HEK293 (cell line): Measurements from ENCODE around the gene MPZL3.

Experiments
- CTCF ChIA-PET: fragments of 350-600 bp; formaldehyde crosslinking; extraction: SDS; loops from one replicate; lab custom pipeline; 2021; ENCODE audit warnings: antibody characterized with exemption; lab: Yijun Ruan, JAX
- POLR2A ChIA-PET: fragments of 300-600 bp; formaldehyde crosslinking; extraction: SDS; loops from one replicate; lab custom pipeline; 2020; ENCODE audit warnings: antibody characterized with exemption, inconsistent platforms; lab: Yijun Ruan, JAX
- H3K27ac ChIP-seq: fragments of 200-500 bp; sonication (Bioruptor generic); 2 replicates; pipeline ENCODE4 v1.5.1; 2014; ENCODE audit warnings: low read depth, low read length, control low read depth, inconsistent platforms; ENCODE audit errors: extremely low read depth
- H3K36me3 ChIP-seq, 2 experiments: fragments of 200-500 bp in 1 of 2; sonication (Bioruptor generic) in 1 of 2; 1 replicate in 1 of 2; 2 replicates in 1 of 2; pipeline ENCODE4 v1.5.1; 2014 to 2017; ENCODE audit warnings: inconsistent platforms in 2 of 2, low read length in 2 of 2; ENCODE audit not compliant: control insufficient read depth in 2 of 2, insufficient read depth in 1 of 2
- H3K4me1 ChIP-seq: fragments of 200-500 bp; sonication (Bioruptor generic); 2 replicates; pipeline ENCODE4 v1.5.1; 2014; ENCODE audit warnings: mild to moderate bottlenecking, low read length, inconsistent platforms; ENCODE audit not compliant: control insufficient read depth, insufficient read depth
- H3K4me3 ChIP-seq: 2 replicates; pipeline ENCODE4 v1.5.1; 2011; ENCODE audit warnings: low read depth, mild to moderate bottlenecking, control low read depth, low read length, moderate library complexity
- H3K9me3 ChIP-seq: fragments of 200-500 bp; sonication (Bioruptor generic); 2 replicates; pipeline ENCODE4 v1.5.1; 2014; ENCODE audit warnings: low read depth, low read length, inconsistent platforms; ENCODE audit not compliant: control insufficient read depth, insufficient read depth
- KLF10 ChIP-seq: fragments of 450-650 bp; IDR thresholded peaks from 2 replicates; pipeline ENCODE4 v1.5.1; 2018; ENCODE audit warnings: missing biosample characterization, mild to moderate bottlenecking, missing genetic modification characterization
- KLF8 ChIP-seq: fragments of 450-650 bp; formaldehyde crosslinking; IDR thresholded peaks from 2 replicates; pipeline ENCODE4 v1.5.1; 2016; ENCODE audit warnings: missing biosample characterization, missing genetic modification characterization
- MZF1 ChIP-seq: fragments of 450-650 bp; formaldehyde crosslinking; IDR thresholded peaks from 2 replicates; pipeline ENCODE4 v1.5.1; 2017; ENCODE audit warnings: missing biosample characterization, missing genetic modification characterization, borderline replicate concordance
- PRDM1 ChIP-seq: fragments of 450-650 bp; formaldehyde crosslinking; IDR thresholded peaks from 2 replicates; pipeline ENCODE4; 2016; ENCODE audit warnings: missing biosample characterization, missing genetic modification characterization
- ZBTB26 ChIP-seq: fragments of 450-650 bp; formaldehyde crosslinking; optimal IDR thresholded peaks from 2 replicates; pipeline ENCODE3; 2016; ENCODE audit warnings: missing biosample characterization, mild to moderate bottlenecking, missing genetic modification characterization
- ZEB2 ChIP-seq: fragments of 450-650 bp; formaldehyde crosslinking; IDR thresholded peaks from 2 replicates; pipeline ENCODE4 v1.5.1; 2016; ENCODE audit warnings: missing biosample characterization, missing genetic modification characterization
- ZNF10 ChIP-seq: fragments of 450-650 bp; formaldehyde crosslinking; IDR thresholded peaks from 2 replicates; pipeline ENCODE4 v1.5.1; 2017; ENCODE audit warnings: missing biosample characterization, missing genetic modification characterization
- ZNF146 ChIP-seq: fragments of 450-650 bp; formaldehyde crosslinking; IDR thresholded peaks from 2 replicates; pipeline ENCODE4 v1.5.1; 2016; ENCODE audit warnings: missing biosample characterization, missing genetic modification characterization
- ZNF175 ChIP-seq: fragments of 450-650 bp; formaldehyde crosslinking; IDR thresholded peaks from 2 replicates; pipeline ENCODE4 v1.5.1; 2016; ENCODE audit warnings: missing biosample characterization, missing genetic modification characterization
- ZNF280C ChIP-seq: fragments of 450-650 bp; formaldehyde crosslinking; IDR thresholded peaks from 2 replicates; pipeline ENCODE4 v1.5.1; 2016; ENCODE audit warnings: missing biosample characterization, missing genetic modification characterization
- ZNF354C ChIP-seq: fragments of 450-650 bp; formaldehyde crosslinking; IDR thresholded peaks from 2 replicates; pipeline ENCODE4 v1.5.1; 2016; ENCODE audit warnings: missing biosample characterization, missing genetic modification characterization, low read depth, borderline replicate concordance
- ZNF544 ChIP-seq: fragments of 450-650 bp; formaldehyde crosslinking; IDR thresholded peaks from 2 replicates; pipeline ENCODE4 v1.5.0; 2017; ENCODE audit warnings: missing biosample characterization, missing genetic modification characterization
- ZNF626 ChIP-seq: fragments of 450-650 bp; sonication (Bioruptor Pico); formaldehyde crosslinking; IDR thresholded peaks from 2 replicates; pipeline ENCODE4 v1.5.1; 2018; ENCODE audit warnings: missing biosample characterization, missing genetic modification characterization, inconsistent platforms
- ZNF768 ChIP-seq: fragments of 450-650 bp; formaldehyde crosslinking; IDR thresholded peaks from 2 replicates; pipeline ENCODE4 v1.5.1; 2018; ENCODE audit warnings: missing biosample characterization, mild to moderate bottlenecking, missing genetic modification characterization
- ZNF791 ChIP-seq: fragments of 450-650 bp; formaldehyde crosslinking; IDR thresholded peaks from 2 replicates; pipeline ENCODE4 v1.5.1; 2016; ENCODE audit warnings: missing biosample characterization, missing genetic modification characterization

MPZL3 gene

GRCh38 chr11:118260353-118260752 is 8.2 kb upstream of the MPZL3 start:
- no peaks in the 10 kb centered on the region for H3K36me3 ChIP-seq
- CTCF ChIA-PET, result interaction anchor here (1.0 to 1.1 kb wide), 2 partner anchors 62 to 85 kb away, joined by 3 read pairs; no protein-coding TSS in a partner anchor
- H3K9me3 ChIP-seq, result no peaks in the 10 kb centered on the region
- POLR2A ChIA-PET, result no interaction called here
- no peak for TF ChIP-seq ZNF10 (tag by site-specific recombination)
- no peak for TF ChIP-seq ZEB2
- TF ChIP-seq ZNF354C (tag by site-specific recombination), result no peak
- no peak overlapping the region for H3K4me3 ChIP-seq
- H3K27ac ChIP-seq, result no peak overlapping the region
- no peaks in the 10 kb centered on the region for H3K4me1 ChIP-seq

DNA sequence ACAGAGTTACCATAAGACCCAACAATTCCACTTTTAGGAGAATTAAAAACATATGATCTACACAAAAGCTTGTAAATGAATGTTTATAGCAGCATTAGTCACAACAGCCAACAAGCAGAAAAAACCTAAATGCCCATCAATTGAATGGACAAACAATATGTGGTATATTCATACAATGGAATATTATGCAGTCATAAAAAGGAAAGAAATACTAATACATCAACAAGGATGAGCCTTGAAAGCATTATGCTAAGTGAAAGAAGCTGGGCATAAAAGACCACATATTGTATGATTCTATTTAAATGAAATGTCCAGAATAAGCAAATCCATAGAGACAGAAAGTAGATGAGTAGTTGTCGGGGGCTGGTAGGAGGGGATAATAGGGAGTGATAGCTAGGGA is 7.0 kb upstream of the MPZL3 start:
- TF ChIP-seq ZBTB26, result no peak
- TF ChIP-seq ZNF146, result peak; percentile 90
- TF ChIP-seq, all 188 proteins: peak for 1
- Histone ChIP-seq H3K4me1 (no peaks in the 10 kb centered on the region), H3K9me3 (no peaks in the 10 kb centered on the region), H3K27ac (no peak overlapping the region), H3K4me3 (no peak overlapping the region), H3K36me3 (no peaks in the 10 kb centered on the region)
- POLR2A ChIA-PET, result no interaction called here
- CTCF ChIA-PET, result interaction anchor here (0.6 to 1.2 kb wide), 4 partner anchors 15 to 158 kb away, joined by 3 to 5 read pairs (median 3); no protein-coding TSS in a partner anchor

DNA sequence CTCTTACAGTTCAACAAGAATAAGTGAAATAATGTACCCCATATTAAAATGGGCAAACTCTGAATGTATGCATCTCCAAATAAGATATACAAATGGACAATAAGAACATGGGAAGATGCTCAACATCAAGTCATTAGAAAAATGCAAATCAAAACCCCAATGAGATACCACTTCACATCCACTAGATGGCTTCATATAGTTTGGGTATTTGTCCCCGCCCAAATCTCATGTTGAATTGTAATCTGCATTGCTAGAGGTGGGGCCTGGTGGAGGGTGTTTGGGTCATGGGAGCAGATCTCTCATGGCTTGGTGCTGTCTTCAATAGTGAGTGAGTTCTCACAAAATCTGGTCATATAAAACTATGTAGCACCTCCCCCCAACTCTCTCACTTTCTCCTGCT is 6.2 kb upstream of the MPZL3 start:
- Histone ChIP-seq H3K36me3 (no peaks in the 10 kb centered on the region), H3K4me1 (no peaks in the 10 kb centered on the region), H3K27ac (no peak overlapping the region), H3K9me3 (no peaks in the 10 kb centered on the region), H3K4me3 (no peak overlapping the region)
- TF ChIP-seq ZNF791 (no peak), ZNF280C (tag by site-specific recombination) (no peak), KLF10 (tag by site-specific recombination) (no peak), MZF1 (tag by site-specific recombination) (no peak), ZNF768 (tag by site-specific recombination) (no peak)
- POLR2A ChIA-PET, result no interaction called here
- CTCF ChIA-PET, result no interaction called here

DNA sequence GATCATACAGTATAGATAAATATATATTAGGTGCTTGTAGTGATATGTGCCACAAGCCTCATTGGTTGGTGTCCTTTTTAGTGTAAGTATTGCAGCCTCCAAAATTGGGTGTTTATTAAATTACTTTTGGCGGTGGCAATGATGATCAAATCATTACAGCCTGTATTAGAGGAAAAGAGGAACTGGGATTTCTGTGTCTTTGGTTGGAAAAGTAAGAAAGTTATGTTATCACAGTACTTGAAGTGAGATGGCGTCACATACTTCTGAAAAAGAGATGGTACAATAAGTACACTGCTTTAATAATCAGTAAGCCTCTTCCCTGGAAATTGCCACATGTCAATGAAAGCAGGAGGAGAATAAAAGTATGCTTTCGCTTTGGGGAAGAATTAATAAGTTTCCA is 523 bp upstream of the MPZL3 start:
- TF ChIP-seq ZNF544 (no peak), KLF8 (tag by site-specific recombination) (no peak), ZNF626 (tag by site-specific recombination) (no peak), PRDM1 (peak; percentile 87), ZNF175 (tag by site-specific recombination) (no peak)
- Histone ChIP-seq H3K4me3 (peak overlapping the region; percentile 94), H3K4me1 (no peaks in the 10 kb centered on the region), H3K9me3 (no peaks in the 10 kb centered on the region), H3K27ac (no peak overlapping the region), H3K36me3 (no peaks in the 10 kb centered on the region)
- CTCF ChIA-PET, result interaction anchor here (0.6 to 1.4 kb wide), 5 partner anchors 9 to 68 kb away, joined by 3 to 6 read pairs (median 4); partner anchors contain the start of gene MPZL2
- POLR2A ChIA-PET, result interaction anchor here (0.9 to 2.5 kb wide), 5 partner anchors 11 to 184 kb away, joined by 3 to 12 read pairs (median 5); partner anchors contain the start of genes KMT2A and MPZL2
